Uterus (tissue), 2 donors: Measurements from ENCODE around the gene KRTAP4-5.

Experiments used
- POLR2A ChIP-seq, 2 donors: fragments of 450-650 bp; IDR thresholded peaks; one replicate each; pipeline ENCODE4 v1.6.1; 2016; ENCODE audit warnings: antibody characterized with exemption in 2 of 2, mild to moderate bottlenecking in 1 of 2, moderate library complexity in 1 of 2
- TF ChIP-seq, protein P1 (sequence below), 4 experiments: fragments of 200-600 bp in 2 of 4; fragments of 450-650 bp in 2 of 4; sonication (generic) in 2 of 4; IDR thresholded peaks; one replicate each; pipeline ENCODE4 v1.5.1; 2016 to 2019; ENCODE audit warnings: antibody characterized with exemption in 4 of 4, mild to moderate bottlenecking in 2 of 4, moderate library complexity in 1 of 4

DNA sequence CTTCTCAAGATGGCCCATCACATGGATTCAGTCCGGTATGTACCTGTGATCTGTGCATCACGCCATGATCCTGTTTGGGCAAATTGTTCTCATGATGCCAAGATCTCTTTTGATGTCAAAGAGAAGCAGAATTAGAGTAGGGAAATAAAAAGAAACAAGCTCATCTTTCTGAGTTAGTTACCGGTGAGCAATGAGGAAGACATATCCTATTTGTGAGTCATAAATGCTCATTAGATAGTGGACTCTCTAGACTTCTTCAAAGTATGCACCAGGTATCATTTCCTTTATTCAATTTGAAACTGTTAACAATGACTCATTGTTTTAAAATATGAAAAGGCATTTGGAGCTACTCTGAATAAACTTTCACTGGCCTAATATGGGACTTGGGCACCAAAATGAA is 17.6 kb downstream of the KRTAP4-5 start:
- TF ChIP-seq, protein P1, sequence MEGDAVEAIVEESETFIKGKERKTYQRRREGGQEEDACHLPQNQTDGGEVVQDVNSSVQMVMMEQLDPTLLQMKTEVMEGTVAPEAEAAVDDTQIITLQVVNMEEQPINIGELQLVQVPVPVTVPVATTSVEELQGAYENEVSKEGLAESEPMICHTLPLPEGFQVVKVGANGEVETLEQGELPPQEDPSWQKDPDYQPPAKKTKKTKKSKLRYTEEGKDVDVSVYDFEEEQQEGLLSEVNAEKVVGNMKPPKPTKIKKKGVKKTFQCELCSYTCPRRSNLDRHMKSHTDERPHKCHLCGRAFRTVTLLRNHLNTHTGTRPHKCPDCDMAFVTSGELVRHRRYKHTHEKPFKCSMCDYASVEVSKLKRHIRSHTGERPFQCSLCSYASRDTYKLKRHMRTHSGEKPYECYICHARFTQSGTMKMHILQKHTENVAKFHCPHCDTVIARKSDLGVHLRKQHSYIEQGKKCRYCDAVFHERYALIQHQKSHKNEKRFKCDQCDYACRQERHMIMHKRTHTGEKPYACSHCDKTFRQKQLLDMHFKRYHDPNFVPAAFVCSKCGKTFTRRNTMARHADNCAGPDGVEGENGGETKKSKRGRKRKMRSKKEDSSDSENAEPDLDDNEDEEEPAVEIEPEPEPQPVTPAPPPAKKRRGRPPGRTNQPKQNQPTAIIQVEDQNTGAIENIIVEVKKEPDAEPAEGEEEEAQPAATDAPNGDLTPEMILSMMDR (IDR thresholded peaks at IDR 0.05): no peak
- TF ChIP-seq POLR2A (IDR thresholded peaks at IDR 0.05): no peak
